A549 treated with GW870086 at 1 μM for 4 hours (cell line): ENCODE results near the gene RPS13. TPM values are rescaled to one million over a fixed set of nuclear protein-coding genes. Genes with fewer than 3 reads are reported as not detected.

ENCODE experiments used
- total RNA-seq: library from RNA; stranded (reverse); fragments of 200-300 nt; extraction: Qiagen RNA extraction; gene quantifications from 5 replicates; pipeline ENCODE4 v1.2.3, GENCODE V29; 2022; ENCODE audit warnings: low read depth

RPS13 gene
- 1,590 to 2,158 TPM (median 1,640 TPM) in 5 replicates for total RNA-seq

GRCh38 chr11:17077520-17078401, at the start of gene RPS13:
TSS of gene RPS13 (minus strand) at chr11:17077667. CDS start at chr11:17077641, 26 bp downstream.

Other genes starting within 250 kb of the RPS13 start
- 40.4 to 48.5 TPM (median 46.8 TPM) in 5 replicates for gene PLEKHA7, start 63.3 kb downstream of the RPS13 start, total RNA-seq
- 8.7 to 19.8 TPM (median 15.4 TPM) in 5 replicates for gene PIK3C2A, start 130.3 kb upstream of the RPS13 start, total RNA-seq
- 27.7 to 34.5 TPM (median 34.3 TPM) in 5 replicates for gene NUCB2, start 199.1 kb upstream of the RPS13 start, total RNA-seq